Midbrain (tissue), 1 donor: ENCODE results near the gene MRPS15.

Source experiments
- DNase-seq: peaks from one replicate; lab custom pipeline; 2025; lab: John Stamatoyannopoulos, UW

Gene MRPS15

GRCh38 chr1:36458910-36459309, 5.3 kb downstream of the MRPS15 start:
- no peak for DNase-seq

GRCh38 chr1:36457691-36458090, 6.5 kb downstream of the MRPS15 start:
- no peak for DNase-seq

GRCh38 chr1:36456391-36456928, 7.7 kb downstream of the MRPS15 start:
- no peak for DNase-seq

DNA sequence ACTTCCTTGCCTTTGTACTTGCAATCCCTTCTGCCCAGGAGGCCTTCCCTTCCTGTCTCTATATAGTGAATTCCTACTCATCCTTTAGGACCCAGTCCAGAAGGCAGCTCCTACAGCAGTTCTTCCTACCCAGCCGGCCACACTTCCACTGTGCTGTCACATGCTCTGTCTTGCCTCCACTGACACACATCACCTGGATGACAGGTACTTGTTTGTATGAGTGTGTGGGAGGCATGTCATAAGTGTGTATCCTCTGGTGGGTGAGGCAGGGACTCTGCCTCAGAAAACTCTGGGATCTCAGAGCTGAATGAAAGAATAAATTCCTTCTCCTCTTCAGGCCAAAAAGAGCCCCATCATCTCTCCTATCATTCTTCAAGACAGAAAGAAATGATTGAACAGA, 8.8 kb downstream of the MRPS15 start:
- no peak for DNase-seq

GRCh38 chr1:36453600-36454388, 10.4 kb downstream of the MRPS15 start:
- DNase-seq = no peak

DNA sequence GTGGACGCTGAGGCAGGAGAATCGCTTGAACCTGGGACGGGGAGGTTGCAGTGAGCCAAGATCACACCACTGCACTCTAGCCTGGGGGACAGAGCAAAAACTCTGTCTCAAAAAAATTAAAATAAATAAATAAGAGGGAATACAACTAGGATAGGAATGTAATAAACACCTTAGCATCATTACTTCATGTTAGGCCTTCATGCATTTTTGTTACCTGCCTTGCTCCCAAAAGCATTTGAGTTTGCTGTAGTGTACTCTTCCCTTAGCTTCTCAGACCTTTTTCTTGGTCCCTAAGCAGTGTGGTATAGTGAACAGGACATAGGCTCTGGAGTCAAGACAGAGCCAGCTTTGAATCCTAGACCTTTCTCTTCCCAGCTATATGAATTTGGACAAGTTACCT, 11.1 kb downstream of the MRPS15 start:
- DNase-seq = no peak

GRCh38 chr1:36450919-36451305, 13.3 kb downstream of the MRPS15 start:
- no peak for DNase-seq

- DNase-seq = peak; percentile 96
Observed at GRCh38 chr1:36450270-36450918, 13.8 kb downstream of the MRPS15 start, which contains the start of gene OSCP1. Gene OSCP1 (minus strand): TSS chr1:36450451. CDS start chr1:36450369, 82 bp downstream.

DNA sequence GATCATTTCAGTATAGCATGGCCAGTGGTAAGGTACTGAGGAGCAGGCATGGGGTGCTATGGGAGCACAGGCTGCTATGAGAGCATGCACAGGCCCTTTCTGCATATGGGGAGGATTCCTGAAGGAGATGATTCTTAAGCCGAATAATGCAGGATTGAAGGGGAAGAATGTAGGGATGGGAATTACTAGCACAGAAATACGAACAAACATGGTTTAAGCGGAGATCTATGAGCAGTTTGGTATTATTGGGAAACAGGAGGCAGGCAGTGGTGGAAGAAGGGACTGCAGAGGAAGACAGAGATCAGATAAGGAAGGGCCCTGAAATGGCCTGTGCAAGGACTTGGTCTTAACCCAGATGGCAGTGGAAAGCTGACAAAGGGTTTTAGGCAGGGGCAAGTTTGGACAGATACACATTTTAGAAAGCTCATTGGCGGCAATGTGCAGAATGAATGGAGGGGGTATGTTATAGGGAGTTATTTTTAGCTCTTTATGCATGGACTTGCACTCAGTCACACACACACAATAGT, 15.6 kb downstream of the MRPS15 start:
- no peak for DNase-seq

- no peak for DNase-seq
Observed at GRCh38 chr1:36447450-36447849, 16.7 kb downstream of the MRPS15 start.

GRCh38 chr1:36446746-36447145, 17.4 kb downstream of the MRPS15 start:
- DNase-seq = no peak

DNA sequence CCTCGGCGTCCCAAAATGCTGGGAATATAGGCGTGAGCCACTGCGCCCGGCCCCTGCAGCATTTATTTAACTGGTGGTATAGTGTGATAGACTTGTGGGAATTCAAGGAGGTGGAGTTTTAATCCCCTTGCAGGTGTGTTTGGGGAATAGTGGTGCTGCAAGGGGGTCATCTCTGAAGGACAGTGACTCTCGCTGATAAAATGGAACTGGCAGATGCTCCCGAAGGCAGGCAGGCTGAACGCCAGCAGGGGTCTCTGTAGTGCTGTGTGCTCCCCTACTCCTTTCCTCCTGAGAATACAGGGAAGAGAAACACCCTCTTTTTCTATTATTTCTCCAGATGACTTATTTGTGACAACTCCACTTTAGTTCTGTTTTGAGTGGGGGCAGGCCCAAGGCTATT, 17.9 kb downstream of the MRPS15 start:
- DNase-seq = no peak

DNA sequence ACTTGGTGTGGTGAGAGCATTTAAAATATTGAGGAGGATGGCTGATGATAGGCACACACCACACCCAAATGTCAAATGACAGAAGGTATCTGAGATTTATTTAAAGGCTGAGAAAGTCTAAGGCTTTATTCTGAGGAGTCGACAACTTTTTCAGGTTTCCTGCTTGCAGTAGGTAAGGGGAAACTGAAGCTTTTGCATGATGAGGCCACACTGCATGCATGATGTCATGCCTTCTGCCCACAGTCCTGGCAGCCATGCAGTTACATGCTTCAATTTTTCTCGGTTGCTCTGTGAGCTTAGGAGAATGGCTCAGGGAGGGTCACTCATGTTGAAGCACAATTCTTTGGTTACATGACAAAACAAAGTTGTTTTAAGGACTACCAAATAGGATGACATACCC, 20.9 kb downstream of the MRPS15 start:
- DNase-seq = no peak

DNA sequence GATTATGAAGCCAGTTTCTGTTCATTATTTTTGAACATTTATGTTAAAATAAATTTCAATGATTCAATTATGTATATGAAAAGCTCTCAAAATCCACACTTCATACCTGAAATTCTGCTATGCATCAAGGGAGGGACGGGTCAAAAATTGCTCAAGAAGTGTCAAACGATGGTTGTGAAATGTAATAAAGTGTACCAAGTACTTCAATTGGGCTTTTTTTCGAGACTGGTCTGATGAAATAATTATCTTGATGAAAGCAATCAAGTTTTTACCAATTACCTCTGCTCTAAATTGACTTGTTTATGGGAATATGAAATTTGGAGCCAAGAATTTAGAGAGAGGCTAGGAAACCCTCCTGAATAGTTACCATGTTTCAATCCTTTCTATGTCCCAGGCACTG, 21.8 kb downstream of the MRPS15 start:
- no peak for DNase-seq

- no peak for DNase-seq
Observed at GRCh38 chr1:36440646-36441045, 23.5 kb downstream of the MRPS15 start.

GRCh38 chr1:36440044-36440443, 24.1 kb downstream of the MRPS15 start:
- DNase-seq = no peak

GRCh38 chr1:36438715-36439114, 25.5 kb downstream of the MRPS15 start:
- no peak for DNase-seq

DNA sequence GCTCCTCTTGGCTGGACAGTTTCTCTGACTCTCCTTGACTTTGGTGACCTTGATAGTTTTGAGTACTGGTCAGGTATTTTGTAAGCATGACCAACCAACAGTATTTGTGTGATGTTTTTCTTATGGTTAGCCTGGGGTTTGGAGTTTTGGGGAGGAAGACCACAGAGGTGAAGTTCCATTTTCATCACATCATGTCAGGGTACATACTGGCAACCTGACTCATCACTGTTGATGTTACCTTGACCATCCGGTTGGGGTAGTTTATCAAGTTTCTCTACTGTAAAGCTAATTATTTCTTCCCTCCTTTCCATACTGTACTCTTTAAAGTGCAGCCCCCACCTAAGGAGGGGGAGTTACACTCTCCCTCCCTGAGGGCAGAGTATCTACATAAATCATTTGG, 27.4 kb downstream of the MRPS15 start:
- no peak for DNase-seq

GRCh38 chr1:36433102-36433501, 31.1 kb downstream of the MRPS15 start:
- DNase-seq = no peak

- DNase-seq = no peak
Observed at GRCh38 chr1:36432616-36433015, 31.6 kb downstream of the MRPS15 start.

DNA sequence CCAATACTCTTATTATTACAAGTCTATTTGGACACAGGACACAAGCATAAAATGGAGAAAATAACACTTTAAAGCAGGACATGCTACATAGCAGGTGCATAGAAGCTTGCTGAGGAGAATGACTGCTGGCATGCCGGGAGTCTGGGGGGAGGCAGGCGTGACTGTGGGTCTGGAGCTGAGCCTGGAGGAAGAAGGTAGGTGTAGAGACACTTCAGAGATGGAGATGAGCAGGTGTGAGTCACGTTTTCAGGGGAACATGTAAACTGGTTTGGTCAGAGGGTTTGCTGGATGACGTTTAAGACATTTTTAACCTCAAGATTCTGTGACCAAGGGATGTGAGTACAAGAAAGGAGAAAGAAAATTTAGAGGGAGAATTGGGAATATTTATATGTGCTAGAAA, 38.4 kb downstream of the MRPS15 start:
- no peak for DNase-seq

GRCh38 chr1:36421649-36422048, 42.5 kb downstream of the MRPS15 start:
- DNase-seq = no peak

- peak; percentile 89 for DNase-seq
Observed at GRCh38 chr1:36420836-36421317, 43.3 kb downstream of the MRPS15 start.
